ENCODE measurements around the gene MFSD2B. TPM values are rescaled to one million over a fixed set of nuclear protein-coding genes. Genes with fewer than 3 reads are reported as not detected.

Gene MFSD2B
- total RNA-seq, 2 donors from 2014 or later, result 0.30 TPM; not detected in 1

- H3K4me3 ChIP-seq, result no peak overlapping the region
- no peaks in the 10 kb centered on the region for H3K36me3 ChIP-seq
- no peak for DNase-seq (ENCODE audit: low spot score)
- H3K27ac ChIP-seq, result no peak overlapping the region
- no peaks in the 10 kb centered on the region for H3K27me3 ChIP-seq
- no peaks in the 10 kb centered on the region for H3K9me3 ChIP-seq
- TF ChIP-seq, protein P1, sequence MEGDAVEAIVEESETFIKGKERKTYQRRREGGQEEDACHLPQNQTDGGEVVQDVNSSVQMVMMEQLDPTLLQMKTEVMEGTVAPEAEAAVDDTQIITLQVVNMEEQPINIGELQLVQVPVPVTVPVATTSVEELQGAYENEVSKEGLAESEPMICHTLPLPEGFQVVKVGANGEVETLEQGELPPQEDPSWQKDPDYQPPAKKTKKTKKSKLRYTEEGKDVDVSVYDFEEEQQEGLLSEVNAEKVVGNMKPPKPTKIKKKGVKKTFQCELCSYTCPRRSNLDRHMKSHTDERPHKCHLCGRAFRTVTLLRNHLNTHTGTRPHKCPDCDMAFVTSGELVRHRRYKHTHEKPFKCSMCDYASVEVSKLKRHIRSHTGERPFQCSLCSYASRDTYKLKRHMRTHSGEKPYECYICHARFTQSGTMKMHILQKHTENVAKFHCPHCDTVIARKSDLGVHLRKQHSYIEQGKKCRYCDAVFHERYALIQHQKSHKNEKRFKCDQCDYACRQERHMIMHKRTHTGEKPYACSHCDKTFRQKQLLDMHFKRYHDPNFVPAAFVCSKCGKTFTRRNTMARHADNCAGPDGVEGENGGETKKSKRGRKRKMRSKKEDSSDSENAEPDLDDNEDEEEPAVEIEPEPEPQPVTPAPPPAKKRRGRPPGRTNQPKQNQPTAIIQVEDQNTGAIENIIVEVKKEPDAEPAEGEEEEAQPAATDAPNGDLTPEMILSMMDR (IDR thresholded peaks at IDR 0.05), result no peak
- H3K4me1 ChIP-seq, result no peaks in the 10 kb centered on the region
These were observed 48.8 kb downstream of the MFSD2B start for GRCh38 chr2:24058564-24059271.

DNA sequence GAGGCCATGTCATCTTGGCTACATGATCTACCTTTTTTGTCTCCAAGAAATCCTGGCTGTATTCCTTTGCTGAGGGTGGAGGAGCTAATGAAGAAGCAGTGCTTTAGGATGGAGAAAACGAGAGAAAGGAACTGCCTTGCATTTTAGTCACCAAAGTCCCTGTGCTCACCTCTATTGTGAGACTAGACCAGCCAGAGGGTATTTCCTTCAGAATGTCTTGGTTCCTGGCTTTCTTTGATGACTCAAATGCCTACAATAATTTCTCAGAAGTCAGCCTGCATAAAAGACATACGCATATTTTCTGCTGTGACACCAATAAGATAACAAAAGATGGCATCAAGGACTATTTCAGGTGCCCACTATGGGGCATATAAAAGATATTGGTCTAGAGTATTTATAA is 55.5 kb downstream of the MFSD2B start:
- DNase-seq (ENCODE audit: low spot score), result no peak
- Histone ChIP-seq H3K27me3 (no peaks in the 10 kb centered on the region), H3K4me1 (no peaks in the 10 kb centered on the region), H3K36me3 (peaks cover 24% of the 10 kb centered on the region), H3K4me3 (no peak overlapping the region), H3K9me3 (no peaks in the 10 kb centered on the region), H3K27ac (no peak overlapping the region)
- TF ChIP-seq, protein P1 (IDR thresholded peaks at IDR 0.05), result no peak

GRCh38 chr2:24072259-24072658 is 62.4 kb downstream of the MFSD2B start:
- TF ChIP-seq, protein P1 (IDR thresholded peaks at IDR 0.05), result no peak
- Histone ChIP-seq H3K36me3 (peaks cover 34% of the 10 kb centered on the region), H3K4me3 (no peak overlapping the region), H3K27me3 (no peaks in the 10 kb centered on the region), H3K4me1 (peaks cover 0 to 17% of the 10 kb centered on the region in 2 donors), H3K9me3 (no peaks in the 10 kb centered on the region), H3K27ac (no peak overlapping the region)
- no peak for DNase-seq (ENCODE audit: low spot score)

- H3K27me3 ChIP-seq, result no peaks in the 10 kb centered on the region
- no peak for DNase-seq (ENCODE audit: low spot score)
- no peak overlapping the region for H3K4me3 ChIP-seq
- no peak overlapping the region for H3K27ac ChIP-seq
- H3K9me3 ChIP-seq, result no peaks in the 10 kb centered on the region
- TF ChIP-seq, protein P1 (IDR thresholded peaks at IDR 0.05), result no peak
- peaks cover 0 to 23% of the 10 kb centered on the region in 2 donors for H3K4me1 ChIP-seq
- peaks cover 23% of the 10 kb centered on the region for H3K36me3 ChIP-seq
These were observed 63.9 kb downstream of the MFSD2B start for GRCh38 chr2:24073816-24074215.

GRCh38 chr2:24075259-24075658 is 65.4 kb downstream of the MFSD2B start:
- no peak for DNase-seq (ENCODE audit: low spot score)
- Histone ChIP-seq H3K27me3 (no peaks in the 10 kb centered on the region), H3K36me3 (peaks cover 18% of the 10 kb centered on the region), H3K4me3 (peak overlapping the region; percentile 73 to 74), H3K9me3 (no peaks in the 10 kb centered on the region), H3K4me1 (peaks cover 0 to 23% of the 10 kb centered on the region in 2 donors), H3K27ac (peak overlapping the region; percentile 87 to 90)
- TF ChIP-seq, protein P1 (IDR thresholded peaks at IDR 0.05), result no peak

Other genes starting within 250 kb of the MFSD2B start
- 1 to 10 TPM; 6.0 to 6.7 TPM for gene ATAD2B, start 83.0 kb upstream of the MFSD2B start, total RNA-seq
- gene UBXN2A, start 69.6 kb upstream of the MFSD2B start, total RNA-seq, result 10 to 100 TPM; 14.3 to 18.7 TPM
- 1 to 10 TPM; 2.7 to 3.6 TPM for gene WDCP, start 37.3 kb downstream of the MFSD2B start, total RNA-seq
- gene FKBP1B, start 39.7 kb downstream of the MFSD2B start, total RNA-seq, result 1 to 10 TPM; 5.0 to 8.5 TPM
- 10 to 100 TPM; 71.2 to 74.8 TPM for gene SF3B6, start 66.2 kb downstream of the MFSD2B start, total RNA-seq
- gene TP53I3, start 74.7 kb downstream of the MFSD2B start, total RNA-seq, result 1 to 10 TPM; 8.0 to 8.7 TPM
- under 1 TPM in 1 of 2 donors, not detected in 1; 0.39 TPM for gene PFN4, start 113.2 kb downstream of the MFSD2B start, total RNA-seq
- gene FAM228B, start 113.4 kb downstream of the MFSD2B start, total RNA-seq, result 10 to 100 TPM; 15.6 to 31.1 TPM
- gene FAM228A, start 165.0 kb downstream of the MFSD2B start, total RNA-seq, result 1 to 10 TPM in 1 of 2 donors, under 1 TPM in 1; 0.51 to 1.8 TPM